PFSK-1 (cell line): Measurements from ENCODE around the gene AAR2.

Experiments used
- FOXP2 ChIP-seq: optimal IDR thresholded peaks from 2 replicates; pipeline ENCODE3; 2011; ENCODE audit warnings: borderline replicate concordance, control low read depth, inconsistent platforms; ENCODE audit not compliant: insufficient read depth; ENCODE audit errors: extremely low read length, extremely low read depth
- POLR2AphosphoS5 ChIP-seq: IDR thresholded peaks from 2 replicates; pipeline ENCODE4 v1.6.1; 2012; ENCODE audit warnings: low read depth, mild to moderate bottlenecking, control low read depth, low read length, moderate library complexity
- REST ChIP-seq, 2 experiments: IDR thresholded peaks; 2 replicates each; pipeline versions ENCODE4 v1.6.1 to v1.8.0; 2011 to 2012; ENCODE audit warnings: low read depth in 2 of 2, low read length in 2 of 2, control low read depth in 1 of 2, inconsistent platforms in 1 of 2, mild to moderate bottlenecking in 1 of 2, moderate library complexity in 1 of 2; ENCODE audit not compliant: insufficient read depth in 1 of 2
- SIN3A ChIP-seq: IDR thresholded peaks from 2 replicates; pipeline ENCODE4 v1.6.1; 2012; ENCODE audit warnings: mild to moderate bottlenecking, low read length, moderate library complexity, borderline replicate concordance; ENCODE audit not compliant: insufficient read depth
- TAF1 ChIP-seq: IDR thresholded peaks from 2 replicates; pipeline ENCODE4 v1.6.1; 2012; ENCODE audit warnings: low read length, control low read depth, borderline replicate concordance; ENCODE audit not compliant: insufficient read depth

The AAR2 gene

GRCh38 chr20:36262440-36262839 is 26.2 kb downstream of the AAR2 start:
- TF ChIP-seq TAF1: no peak
- TF ChIP-seq POLR2AphosphoS5: no peak
- TF ChIP-seq SIN3A: no peak
- TF ChIP-seq FOXP2: no peak
- TF ChIP-seq REST (IDR thresholded peaks at IDR 0.05; ENCODE audit: insufficient read depth in 1 of 2, low read depth in 2 of 2, low read length in 2 of 2): no peak

- no peak for TF ChIP-seq FOXP2
- TF ChIP-seq POLR2AphosphoS5: no peak
- TF ChIP-seq REST (IDR thresholded peaks at IDR 0.05; ENCODE audit: insufficient read depth in 1 of 2, low read depth in 2 of 2, low read length in 2 of 2): no peak
Observed at GRCh38 chr20:36264426-36265246, 28.4 kb downstream of the AAR2 start.

GRCh38 chr20:36266189-36266588 is 29.9 kb downstream of the AAR2 start:
- TF ChIP-seq TAF1 (no peak), SIN3A (no peak), POLR2AphosphoS5 (no peak), FOXP2 (no peak), REST (IDR thresholded peaks at IDR 0.05; ENCODE audit: insufficient read depth in 1 of 2, low read depth in 2 of 2, low read length in 2 of 2) (no peak)

GRCh38 chr20:36267605-36268381 is 31.5 kb downstream of the AAR2 start:
- TF ChIP-seq POLR2AphosphoS5 (no peak), TAF1 (no peak), REST (IDR thresholded peaks at IDR 0.05; ENCODE audit: insufficient read depth in 1 of 2, low read depth in 2 of 2, low read length in 2 of 2) (no peak), FOXP2 (no peak), SIN3A (no peak)
